Neural cell (in vitro differentiated cells): ENCODE data around the gene EID2B. TPM values are rescaled to one million over a fixed set of nuclear protein-coding genes. Genes with fewer than 3 reads are reported as not detected.

Experiments used
- H2AFZ ChIP-seq: fragments of 200-600, 300-800 bp; sonication (generic), shearing (Covaris generic); 2 replicates; pipeline ENCODE4 v1.6.0; 2014; ENCODE audit warnings: low read depth, mild to moderate bottlenecking, antibody characterized with exemption, low read length, moderate library complexity
- H3F3A ChIP-seq: fragments of 200-600 bp; shearing (Covaris generic); 2 replicates; pipeline ENCODE4 v1.6.1; 2016; ENCODE audit warnings: mild to moderate bottlenecking, moderate library complexity, mixed read lengths, antibody characterized with exemption, low read length; ENCODE audit not compliant: insufficient read depth, poor library complexity, severe bottlenecking
- H3K27ac ChIP-seq: fragments of 200-600, 300-800 bp; sonication (generic), shearing (Covaris generic); 2 replicates; pipeline ENCODE4 v1.5.1; 2014; ENCODE audit warnings: mild to moderate bottlenecking, low read length, moderate library complexity
- H3K27me3 ChIP-seq: fragments of 300-800, 200-600 bp; sonication (generic), shearing (Covaris generic); 2 replicates; pipeline ENCODE4 v1.6.0; 2014; ENCODE audit warnings: mild to moderate bottlenecking, low read depth, low read length, moderate library complexity; ENCODE audit not compliant: insufficient read depth
- H3K36me3 ChIP-seq: fragments of 300-800, 200-600 bp; sonication (generic), shearing (Covaris generic); 2 replicates; pipeline ENCODE4 v1.5.1; 2014; ENCODE audit warnings: mild to moderate bottlenecking, antibody characterized with exemption, low read length, moderate library complexity; ENCODE audit not compliant: insufficient read depth
- H3K4me2 ChIP-seq: fragments of 300-800, 200-600 bp; sonication (generic), shearing (Covaris generic); 2 replicates; pipeline ENCODE4 v1.6.0; 2014; ENCODE audit warnings: mild to moderate bottlenecking, low read length
- H3K4me3 ChIP-seq: fragments of 300-800, 200-600 bp; sonication (generic), shearing (Covaris generic); 2 replicates; pipeline ENCODE4 v1.5.1; 2014; ENCODE audit warnings: mild to moderate bottlenecking, low read length, moderate library complexity
- H3K79me2 ChIP-seq: fragments of 200-600 bp; shearing (Covaris generic); replicated peaks from 2 replicates; pipeline ENCODE4 v1.6.0; 2014; ENCODE audit warnings: mild to moderate bottlenecking, low read length, moderate library complexity; ENCODE audit not compliant: insufficient read depth
- H3K9ac ChIP-seq: fragments of 300-800, 200-600 bp; sonication (generic), shearing (Covaris generic); 2 replicates; pipeline ENCODE4 v1.6.1; 2016; ENCODE audit warnings: mild to moderate bottlenecking, low read length, mixed read lengths
- H3K9me2 ChIP-seq: fragments of 200-600 bp; shearing (Covaris generic); 2 replicates; pipeline ENCODE4 v1.6.1; 2016; ENCODE audit warnings: mild to moderate bottlenecking, low read length, mixed read lengths; ENCODE audit not compliant: insufficient read depth
- H3K9me3 ChIP-seq: fragments of 200-600, 300-800 bp; sonication (generic), shearing (Covaris generic); 2 replicates; pipeline ENCODE4 v1.6.1; 2016; ENCODE audit warnings: mild to moderate bottlenecking, mixed run types, low read length, moderate library complexity, mixed read lengths
- H4K20me1 ChIP-seq: fragments of 200-600 bp; shearing (Covaris generic); 2 replicates; pipeline ENCODE4 v1.6.1; 2016; ENCODE audit warnings: mild to moderate bottlenecking, mixed run types; ENCODE audit not compliant: insufficient read depth
- EP300 ChIP-seq: fragments of 450-650 bp; conservative IDR thresholded peaks from 2 replicates; pipeline ENCODE4 v1.6.1; 2014; ENCODE audit warnings: antibody characterized with exemption, mild to moderate bottlenecking, moderate library complexity; ENCODE audit not compliant: poor library complexity, severe bottlenecking
- EZH2 ChIP-seq: fragments of 200-600, 300-800 bp; shearing (Covaris generic), sonication (generic); IDR thresholded peaks from 2 replicates; pipeline ENCODE4 v1.6.1; 2014; ENCODE audit warnings: antibody characterized with exemption, low read length, borderline replicate concordance, mild to moderate bottlenecking; ENCODE audit not compliant: insufficient read depth, poor library complexity, severe bottlenecking
- MXI1 ChIP-seq: fragments of 450-650 bp; conservative IDR thresholded peaks from 2 replicates; pipeline ENCODE4 v1.6.1; 2014; ENCODE audit warnings: antibody characterized with exemption, mild to moderate bottlenecking; ENCODE audit not compliant: poor library complexity, severe bottlenecking
- POLR2AphosphoS5 ChIP-seq: IDR thresholded peaks from 2 replicates; pipeline ENCODE4 v1.6.1; 2012
- RAD21 ChIP-seq: fragments of 450-650 bp; conservative IDR thresholded peaks from 2 replicates; pipeline ENCODE4 v1.6.1; 2014; ENCODE audit warnings: antibody characterized with exemption, mild to moderate bottlenecking, moderate library complexity
- REST ChIP-seq: IDR thresholded peaks from 2 replicates; pipeline ENCODE4 v1.6.1; 2012; ENCODE audit warnings: borderline replicate concordance
- SMC3 ChIP-seq: fragments of 450-650 bp; conservative IDR thresholded peaks from 2 replicates; pipeline ENCODE4 v1.6.1; 2014; ENCODE audit warnings: antibody characterized with exemption, mild to moderate bottlenecking, moderate library complexity; ENCODE audit not compliant: poor library complexity
- TAF1 ChIP-seq: IDR thresholded peaks from 2 replicates; pipeline ENCODE4 v1.6.1; 2012; ENCODE audit warnings: low read depth
- polyA plus RNA-seq: library from polyadenylated mRNA; depleted of rRNA; stranded (reverse); fragments of >200 nt; gene quantifications from 2 replicates; pipeline ENCODE4 v1.2.3, GENCODE V29; 2014
- TF ChIP-seq, protein P1 (sequence below): fragments of 450-650 bp; IDR thresholded peaks from 2 replicates; pipeline ENCODE4 v1.5.1; 2014; ENCODE audit warnings: antibody characterized with exemption, mild to moderate bottlenecking, moderate library complexity; ENCODE audit not compliant: poor library complexity, severe bottlenecking

The EID2B gene
- polyA plus RNA-seq, 1 donor from 2014 or later = 36.5 TPM

- TF ChIP-seq, protein P1, sequence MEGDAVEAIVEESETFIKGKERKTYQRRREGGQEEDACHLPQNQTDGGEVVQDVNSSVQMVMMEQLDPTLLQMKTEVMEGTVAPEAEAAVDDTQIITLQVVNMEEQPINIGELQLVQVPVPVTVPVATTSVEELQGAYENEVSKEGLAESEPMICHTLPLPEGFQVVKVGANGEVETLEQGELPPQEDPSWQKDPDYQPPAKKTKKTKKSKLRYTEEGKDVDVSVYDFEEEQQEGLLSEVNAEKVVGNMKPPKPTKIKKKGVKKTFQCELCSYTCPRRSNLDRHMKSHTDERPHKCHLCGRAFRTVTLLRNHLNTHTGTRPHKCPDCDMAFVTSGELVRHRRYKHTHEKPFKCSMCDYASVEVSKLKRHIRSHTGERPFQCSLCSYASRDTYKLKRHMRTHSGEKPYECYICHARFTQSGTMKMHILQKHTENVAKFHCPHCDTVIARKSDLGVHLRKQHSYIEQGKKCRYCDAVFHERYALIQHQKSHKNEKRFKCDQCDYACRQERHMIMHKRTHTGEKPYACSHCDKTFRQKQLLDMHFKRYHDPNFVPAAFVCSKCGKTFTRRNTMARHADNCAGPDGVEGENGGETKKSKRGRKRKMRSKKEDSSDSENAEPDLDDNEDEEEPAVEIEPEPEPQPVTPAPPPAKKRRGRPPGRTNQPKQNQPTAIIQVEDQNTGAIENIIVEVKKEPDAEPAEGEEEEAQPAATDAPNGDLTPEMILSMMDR = no peak
These were observed 7.4 kb downstream of the EID2B start (continued) for GRCh38 chr19:39525205-39525604.

DNA sequence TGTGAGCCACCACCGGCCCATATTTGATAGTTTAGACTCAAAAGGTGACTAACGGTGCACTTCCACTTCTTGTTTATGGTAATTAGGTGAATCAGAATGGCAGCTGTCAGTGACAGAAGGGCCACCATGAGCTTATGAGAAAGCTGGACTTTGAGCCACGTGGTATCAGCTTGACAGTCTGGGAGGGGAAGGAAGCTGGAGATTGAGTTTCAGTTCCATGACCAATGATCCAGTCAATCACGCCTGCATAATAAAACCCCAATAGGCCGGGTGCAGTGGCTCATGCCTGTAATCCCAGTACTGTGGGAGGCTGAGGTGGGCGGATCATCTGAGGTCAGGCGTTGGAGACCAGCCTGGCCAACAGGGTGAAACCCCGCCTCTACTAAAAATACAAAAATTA is 8.2 kb downstream of the EID2B start:
- Histone ChIP-seq H2AFZ (no peak overlapping the region), H3K9me2 (no peaks in the 10 kb centered on the region), H4K20me1 (no peaks in the 10 kb centered on the region), H3K27ac (no peak overlapping the region), H3K4me3 (no peak overlapping the region), H3F3A (no peaks in the 10 kb centered on the region), H3K27me3 (no peaks in the 10 kb centered on the region), H3K9me3 (no peaks in the 10 kb centered on the region), H3K79me2 (peaks cover 4% of the 10 kb centered on the region), H3K4me2 (no peak overlapping the region), H3K36me3 (no peaks in the 10 kb centered on the region), H3K9ac (no peak overlapping the region)
- TF ChIP-seq TAF1 (no peak), RAD21 (no peak), MXI1 (no peak), SMC3 (no peak), EP300 (no peak), POLR2AphosphoS5 (no peak), REST (no peak), EZH2 (no peak)
- TF ChIP-seq, protein P1 = no peak
